Fibroblast of the aortic adventitia (primary cell): ENCODE data around the gene RESP18. TPM values are rescaled to one million over a fixed set of nuclear protein-coding genes. Genes with fewer than 3 reads are reported as not detected.
A peak's percentile ranks its signal among the peaks of the same experiment; 100 is the strongest.

Experiments used
- DNase-seq: peaks from one replicate; pipeline ENCODE4 v3.0.0-alpha.2; 2010; ENCODE audit warnings: low read depth
- H3K4me3 ChIP-seq: 2 replicates; pipeline ENCODE4 v1.5.1; 2011; ENCODE audit warnings: low read depth, mild to moderate bottlenecking, control low read depth, low read length, moderate library complexity
- CTCF ChIP-seq: IDR thresholded peaks from 2 replicates; pipeline ENCODE4 v1.5.1; 2011; ENCODE audit warnings: mild to moderate bottlenecking, low read length, control low read depth, inconsistent platforms; ENCODE audit not compliant: insufficient read depth
- small RNA-seq: library from RNA; depleted of rRNA; stranded (forward); fragments of <200 nt; gene quantifications from one replicate; pipeline ENCODE3, GENCODE V24; 2012
- total RNA-seq: library from RNA; depleted of rRNA; stranded (reverse); fragments of >200 nt; gene quantifications from 2 replicates; pipeline ENCODE4 v1.2.3, GENCODE V29; 2012; ENCODE audit warnings: low replicate concordance

The RESP18 gene
- total RNA-seq, 1 donor: not detected

GRCh38 chr2:219278655-219279150 lies 53.8 kb downstream of the RESP18 start:
- no peak for DNase-seq
- peak; percentile 9 for TF ChIP-seq CTCF
- H3K4me3 ChIP-seq: peak overlapping the region; percentile 41

GRCh38 chr2:219277703-219278654 lies 54.6 kb downstream of the RESP18 start:
- TF ChIP-seq CTCF: peak; percentile 99
- peak; percentile 82 for DNase-seq
- no peak overlapping the region for H3K4me3 ChIP-seq

Small RNA genes lying within 50 kb of the gene (small RNA-seq; reads per million reads assigned to genes)
- gene AC053503.3: not detected
- gene MIR153-1: not detected

Other genes starting within 250 kb of the RESP18 start
- 18.3 and 23.8 TPM in 2 replicates for gene NHEJ1, start 171.9 kb downstream of the RESP18 start, total RNA-seq
- gene SLC23A3, start 162.7 kb downstream of the RESP18 start, total RNA-seq: 1.6 and 3.1 TPM in 2 replicates
- gene CNPPD1, start 155.8 kb downstream of the RESP18 start, total RNA-seq: 25.7 and 41.9 TPM in 2 replicates
- gene RETREG2, start 154.5 kb downstream of the RESP18 start, total RNA-seq: 68.1 and 76.0 TPM in 2 replicates
- 27.2 and 39.2 TPM in 2 replicates for gene ZFAND2B, start 126.0 kb downstream of the RESP18 start, total RNA-seq
- 10.1 and 27.3 TPM in 2 replicates for gene ABCB6, start 113.8 kb downstream of the RESP18 start, total RNA-seq
- 45.1 and 56.9 TPM in 2 replicates for gene ATG9A, start 103.1 kb downstream of the RESP18 start, total RNA-seq
- 23.7 and 64.5 TPM in 2 replicates for gene ANKZF1, start 102.9 kb downstream of the RESP18 start, total RNA-seq
- 10.5 and 15.9 TPM in 2 replicates for gene GLB1L, start 87.3 kb downstream of the RESP18 start, total RNA-seq
- 16.7 and 40.2 TPM in 2 replicates for gene STK16, start 87.3 kb downstream of the RESP18 start, total RNA-seq
- gene TUBA4B, start 79.5 kb downstream of the RESP18 start, total RNA-seq: not detected in 2 replicates
- gene TUBA4A, start 78.8 kb downstream of the RESP18 start, total RNA-seq: 9.7 and 25.6 TPM in 2 replicates
- gene DNAJB2, start 53.4 kb downstream of the RESP18 start, total RNA-seq: 28.0 and 41.7 TPM in 2 replicates
- 0.36 and 1.8 TPM in 2 replicates for gene PTPRN, start 23.3 kb downstream of the RESP18 start, total RNA-seq
- 33.2 and 55.0 TPM in 2 replicates for gene DNPEP, start 55.2 kb upstream of the RESP18 start, total RNA-seq
- 3.3 and 4.7 TPM in 2 replicates for gene DES, start 85.6 kb upstream of the RESP18 start, total RNA-seq
- 22.7 and 36.1 TPM in 2 replicates for gene SPEG, start 102.1 kb upstream of the RESP18 start, total RNA-seq
- gene GMPPA, start 166.1 kb upstream of the RESP18 start, total RNA-seq: 16.6 and 66.3 TPM in 2 replicates
- gene ASIC4, start 181.7 kb upstream of the RESP18 start, total RNA-seq: not detected in 2 replicates
- 62.4 and 271 TPM in 2 replicates for gene CHPF, start 211.1 kb upstream of the RESP18 start, total RNA-seq
- gene TMEM198, start 211.3 kb upstream of the RESP18 start, total RNA-seq: 1.1 and 2.8 TPM in 2 replicates
- gene OBSL1, start 238.8 kb upstream of the RESP18 start, total RNA-seq: 39.2 and 90.4 TPM in 2 replicates
- 0.18 and 2.0 TPM in 2 replicates for gene INHA, start 239.6 kb upstream of the RESP18 start, total RNA-seq